H9 (cell line): ENCODE results near the gene MESP1. TPM values are rescaled to one million over a fixed set of nuclear protein-coding genes. Genes with fewer than 3 reads are reported as not detected.

ENCODE experiments used
- DNase-seq: peaks from one replicate; pipeline ENCODE4 v3.0.0-alpha.2; 2017
- H2AFZ ChIP-seq: one replicate; pipeline ENCODE4 v1.6.1; 2013; ENCODE audit warnings: mild to moderate bottlenecking, low read length, control low read depth, moderate library complexity
- H2AK5ac ChIP-seq: 2 replicates; pipeline ENCODE4 v1.6.1; 2013; ENCODE audit warnings: low read length, control low read depth, mixed read lengths; ENCODE audit not compliant: insufficient read length
- H2BK120ac ChIP-seq: one replicate; pipeline ENCODE4 v1.6.1; 2013; ENCODE audit warnings: low read depth, mild to moderate bottlenecking, low read length, control low read depth, inconsistent platforms; ENCODE audit not compliant: poor library complexity, severe bottlenecking
- H2BK12ac ChIP-seq: 2 replicates; pipeline ENCODE4 v1.6.1; 2013; ENCODE audit warnings: low read length, control low read depth, mixed read lengths, low read depth; ENCODE audit not compliant: insufficient read length
- H2BK15ac ChIP-seq: 2 replicates; pipeline ENCODE4 v1.6.1; 2013; ENCODE audit warnings: low read depth, low read length, control low read depth
- H2BK20ac ChIP-seq: one replicate; pipeline ENCODE4 v1.6.1; 2013; ENCODE audit warnings: low read depth, mild to moderate bottlenecking, low read length, control low read depth, inconsistent platforms; ENCODE audit not compliant: poor library complexity, severe bottlenecking
- H2BK5ac ChIP-seq: 2 replicates; pipeline ENCODE4 v1.6.1; 2013; ENCODE audit warnings: low read length, control low read depth, mixed read lengths; ENCODE audit not compliant: insufficient read length
- H3K14ac ChIP-seq: 2 replicates; pipeline ENCODE4 v1.6.1; 2013; ENCODE audit warnings: low read length, control low read depth; ENCODE audit not compliant: insufficient read depth
- H3K18ac ChIP-seq: 2 replicates; pipeline ENCODE4 v1.6.1; 2013; ENCODE audit warnings: low read depth, mild to moderate bottlenecking, mixed read lengths, low read length, control low read depth; ENCODE audit not compliant: insufficient read length
- H3K23ac ChIP-seq: 2 replicates; pipeline ENCODE4 v1.6.1; 2013; ENCODE audit warnings: low read length, control low read depth, mixed read lengths, low read depth; ENCODE audit not compliant: insufficient read length
- H3K23me2 ChIP-seq: 2 replicates; pipeline ENCODE4 v1.6.1; 2013; ENCODE audit warnings: low read depth, mild to moderate bottlenecking, mixed read lengths, low read length, control low read depth; ENCODE audit not compliant: insufficient read length, poor library complexity, severe bottlenecking
- H3K27ac ChIP-seq: 2 replicates; pipeline ENCODE4 v1.5.1; 2013; ENCODE audit warnings: low read length, control low read depth, mixed read lengths, low read depth; ENCODE audit not compliant: insufficient read length
- H3K27me3 ChIP-seq: 2 replicates; pipeline ENCODE4 v1.6.1; 2013; ENCODE audit warnings: low read length, control low read depth, inconsistent platforms; ENCODE audit not compliant: insufficient read depth
- H3K4ac ChIP-seq: 2 replicates; pipeline ENCODE4 v1.6.1; 2013; ENCODE audit warnings: low read depth, mild to moderate bottlenecking, control low read depth, inconsistent platforms, low read length, moderate library complexity
- H3K4me1 ChIP-seq: 2 replicates; pipeline ENCODE4 v1.6.1; 2013; ENCODE audit warnings: low read length, control low read depth, inconsistent platforms; ENCODE audit not compliant: insufficient read depth
- H3K4me2 ChIP-seq: 2 replicates; pipeline ENCODE4 v1.6.1; 2013; ENCODE audit warnings: low read length, control low read depth, mixed read lengths; ENCODE audit not compliant: insufficient read length, insufficient read depth
- H3K56ac ChIP-seq: 2 replicates; pipeline ENCODE4 v1.6.1; 2013; ENCODE audit warnings: low read depth, mild to moderate bottlenecking, mixed read lengths, low read length, control low read depth; ENCODE audit not compliant: insufficient read length
- H3K79me1 ChIP-seq: 2 replicates; pipeline ENCODE4 v1.6.1; 2013; ENCODE audit warnings: low read depth, mild to moderate bottlenecking, moderate library complexity, low read length, control low read depth, inconsistent platforms; ENCODE audit not compliant: insufficient read depth, poor library complexity, severe bottlenecking
- H3K79me2 ChIP-seq: 2 replicates; pipeline ENCODE4 v1.6.1; 2013; ENCODE audit warnings: low read length, control low read depth, inconsistent platforms; ENCODE audit not compliant: insufficient read depth
- H3K9ac ChIP-seq: 2 replicates; pipeline ENCODE4 v1.6.1; 2013; ENCODE audit warnings: low read length, control low read depth, mixed read lengths; ENCODE audit not compliant: insufficient read length; ENCODE audit errors: extremely low read depth
- H3K9me3 ChIP-seq: one replicate; pipeline ENCODE4 v1.6.1; 2013; ENCODE audit warnings: low read depth, low read length, inconsistent platforms; ENCODE audit not compliant: control insufficient read depth
- H3T11ph ChIP-seq: one replicate; pipeline ENCODE4 v1.6.1; 2013; ENCODE audit warnings: mild to moderate bottlenecking, low read length, control low read depth, inconsistent platforms
- H4K20me1 ChIP-seq: one replicate; pipeline ENCODE4 v1.6.1; 2013; ENCODE audit not compliant: control insufficient read depth, insufficient read length, insufficient read depth
- H4K5ac ChIP-seq: 2 replicates; pipeline ENCODE4 v1.6.1; 2013; ENCODE audit warnings: low read depth, mild to moderate bottlenecking, mixed read lengths, low read length, control low read depth; ENCODE audit not compliant: insufficient read length
- H4K8ac ChIP-seq: replicated peaks from 2 replicates; pipeline ENCODE4 v1.6.1; 2013; ENCODE audit warnings: low read length, control low read depth, mixed read lengths, low read depth; ENCODE audit not compliant: insufficient read length
- H4K91ac ChIP-seq: 2 replicates; pipeline ENCODE4 v1.6.1; 2013; ENCODE audit warnings: low read depth, mild to moderate bottlenecking, moderate library complexity, mixed read lengths, low read length, control low read depth; ENCODE audit not compliant: insufficient read length
- H3K27ac Mint-ChIP-seq, 3 experiments: 2 replicates in 2 of 3; 3 replicates in 1 of 3; pipeline ENCODE4 v1.8.0; 2020 to 2021; ENCODE audit warnings: mixed read lengths in 3 of 3, mild to moderate bottlenecking in 1 of 3, moderate library complexity in 1 of 3
- H3K27me3 Mint-ChIP-seq: 2 replicates; pipeline ENCODE4 v1.8.0; 2021; ENCODE audit warnings: low read depth, mild to moderate bottlenecking, moderate library complexity, mixed read lengths
- H3K36me3 Mint-ChIP-seq, 3 experiments: 2 replicates in 2 of 3; 3 replicates in 1 of 3; pipeline ENCODE4 v1.8.0; 2020 to 2021; ENCODE audit warnings: low read depth in 3 of 3, mixed read lengths in 3 of 3; ENCODE audit not compliant: insufficient read depth in 1 of 3
- H3K4me1 Mint-ChIP-seq, 2 experiments: 2 replicates each; pipeline ENCODE4 v1.8.0; 2020; ENCODE audit warnings: mixed read lengths in 2 of 2
- H3K4me3 Mint-ChIP-seq, 2 experiments: 2 replicates in 1 of 2; 3 replicates in 1 of 2; pipeline ENCODE4 v1.8.0; 2020 to 2021; ENCODE audit warnings: mild to moderate bottlenecking in 2 of 2, mixed read lengths in 2 of 2, moderate library complexity in 1 of 2
- H3K9me3 Mint-ChIP-seq, 2 experiments: 2 replicates in 1 of 2; 3 replicates in 1 of 2; pipeline ENCODE4 v1.8.0; 2020; ENCODE audit warnings: mild to moderate bottlenecking in 2 of 2, mixed read lengths in 2 of 2, moderate library complexity in 1 of 2
- CTCF ChIP-seq: fragments of 200-600 bp; sonication (generic); conservative IDR thresholded peaks from 3 replicates; pipeline ENCODE4 v1.8.0; 2021; ENCODE audit warnings: antibody characterized with exemption, mild to moderate bottlenecking
- WGBS: extraction: QIAGEN DNeasy Blood & Tissue Kit; methylation state at CpG from one replicate; pipeline ENCODE4 v1.1.7; 2013; ENCODE audit warnings: missing lambda C conversion rate, low lambda C conversion rate, mixed read lengths; ENCODE audit not compliant: insufficient read length; ENCODE audit errors: extremely low coverage; 5-methylcytosine and 5-hydroxymethylcytosine counted together
- total RNA-seq: library from RNA; stranded (reverse); gene quantifications from 2 replicates; pipeline ENCODE4 v1.2.1, GENCODE V29; 2021

Gene MESP1
- total RNA-seq, 1 experiment from 2014 or later: not detected

DNA sequence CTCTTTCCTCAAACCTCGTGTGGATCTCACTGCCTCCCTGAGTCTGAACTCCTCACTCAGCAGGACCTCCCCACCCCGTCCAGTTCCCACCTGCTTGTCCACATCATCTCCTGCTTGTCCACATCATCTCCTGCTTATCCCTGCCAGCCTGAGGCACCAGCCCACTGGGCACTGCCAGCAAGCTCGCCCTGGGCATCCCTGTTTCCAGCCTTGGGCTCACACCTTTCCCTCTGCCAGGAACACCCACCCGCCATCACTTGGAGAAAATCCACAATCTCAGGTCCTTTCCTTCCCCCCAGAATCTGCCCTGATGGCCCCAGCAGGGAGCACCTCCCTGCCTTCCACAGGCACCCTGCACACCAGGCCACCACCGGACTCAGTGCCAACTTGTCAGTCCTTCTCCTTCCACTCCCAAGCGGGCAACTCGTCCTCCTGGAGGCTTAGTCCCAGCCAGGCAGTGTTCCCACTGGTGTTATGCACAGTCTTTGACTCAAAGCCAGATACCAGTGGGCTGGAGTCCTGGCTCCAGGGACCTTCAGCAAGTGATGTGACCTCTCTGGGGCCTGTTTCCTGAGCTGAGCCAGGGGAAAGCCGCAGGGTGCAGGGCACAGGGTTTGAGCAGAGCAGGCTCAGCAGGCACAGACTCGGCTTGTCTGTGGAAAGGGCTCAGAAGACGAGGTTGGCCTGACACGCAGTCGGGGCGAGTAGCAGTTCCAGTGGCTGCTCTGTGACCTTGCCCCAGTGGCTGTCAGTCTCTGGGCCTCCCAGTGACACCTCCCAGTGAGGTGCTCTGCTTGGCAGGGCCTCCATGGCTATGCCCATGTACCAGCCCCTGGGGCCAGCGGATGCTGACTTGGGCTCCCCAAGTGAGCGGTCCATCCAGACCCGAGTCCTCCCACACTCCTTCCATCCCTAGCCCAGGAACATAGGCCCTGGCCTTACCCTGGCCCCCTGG lies 15.6 kb upstream of the MESP1 start:
- no peaks in the 10 kb centered on the region for H3K79me1 ChIP-seq
- H3K9me3 ChIP-seq: no peaks in the 10 kb centered on the region
- no peak overlapping the region for H3K23ac ChIP-seq
- no peak overlapping the region for H4K8ac ChIP-seq
- no peak overlapping the region for H2BK120ac ChIP-seq
- no peak overlapping the region for H2AFZ ChIP-seq
- no peak overlapping the region for H4K91ac ChIP-seq
- H3K4ac ChIP-seq: no peak overlapping the region
- WGBS: no CpG with 5 or more reads among the region's 16 CpGs
- H3K27me3 Mint-ChIP-seq: peaks cover 4% of the 10 kb centered on the region; the same call in 1 of the 2 replicates
- no peak for TF ChIP-seq CTCF
- no peaks in the 10 kb centered on the region for H3K27me3 ChIP-seq
- no peak overlapping the region for H3K27ac Mint-ChIP-seq
- no peak overlapping the region for H3K56ac ChIP-seq
- no peaks in the 10 kb centered on the region for H3K36me3 Mint-ChIP-seq
- no peaks in the 10 kb centered on the region for H3K79me2 ChIP-seq
- H3K9ac ChIP-seq: no peak overlapping the region
- H2AK5ac ChIP-seq: no peak overlapping the region
- H2BK12ac ChIP-seq: no peak overlapping the region
- no peak overlapping the region for H3K4me2 ChIP-seq
- no peak overlapping the region for H4K5ac ChIP-seq
- no peak overlapping the region; the same call in 1 of the 2 replicates for H3K14ac ChIP-seq
- H4K20me1 ChIP-seq: no peaks in the 10 kb centered on the region
- no peak overlapping the region for H3K27ac ChIP-seq
- H2BK5ac ChIP-seq: no peak overlapping the region
- no peaks in the 10 kb centered on the region for H3K4me1 ChIP-seq
- no peak overlapping the region for H3K4me3 Mint-ChIP-seq
- H2BK20ac ChIP-seq: no peak overlapping the region
- no peaks in the 10 kb centered on the region for H3K23me2 ChIP-seq
- H3K18ac ChIP-seq: no peak overlapping the region
- no peaks in the 10 kb centered on the region for H3K4me1 Mint-ChIP-seq
- no peak overlapping the region for H2BK15ac ChIP-seq
- no peak for DNase-seq
- no peak overlapping the region for H3T11ph ChIP-seq
- H3K9me3 Mint-ChIP-seq: no peaks in the 10 kb centered on the region
